ENCODE data around the gene CERS3.

The CERS3 gene

GRCh38 chr15:100531204-100531603 is 2.5 kb upstream of the CERS3 start:
- no peak for DNase-seq (ENCODE audit: low read depth in 2 of 2, low spot score in 1 of 2)

- no peak for DNase-seq (ENCODE audit: low read depth in 2 of 2, low spot score in 1 of 2)
Measured at GRCh38 chr15:100529556-100529955, 806 bp upstream of the CERS3 start.

- no peak for DNase-seq (ENCODE audit: low read depth in 2 of 2, low spot score in 1 of 2)
Measured at GRCh38 chr15:100526027-100526481, 2.7 kb downstream of the CERS3 start.

GRCh38 chr15:100525436-100525835 is 3.3 kb downstream of the CERS3 start:
- no peak for DNase-seq (ENCODE audit: low read depth in 2 of 2, low spot score in 1 of 2)

- no peak for DNase-seq (ENCODE audit: low read depth in 2 of 2, low spot score in 1 of 2)
Measured at GRCh38 chr15:100524326-100524725, 4.4 kb downstream of the CERS3 start.

- no peak for DNase-seq (ENCODE audit: low read depth in 2 of 2, low spot score in 1 of 2)
Measured at GRCh38 chr15:100521907-100522306, 6.8 kb downstream of the CERS3 start.

- no peak for DNase-seq (ENCODE audit: low read depth in 2 of 2, low spot score in 1 of 2)
Measured at GRCh38 chr15:100520132-100520921, 8.4 kb downstream of the CERS3 start.

- no peak for DNase-seq (ENCODE audit: low read depth in 2 of 2, low spot score in 1 of 2)
Measured at GRCh38 chr15:100517846-100518245, 10.9 kb downstream of the CERS3 start.

- no peak for DNase-seq (ENCODE audit: low read depth in 2 of 2, low spot score in 1 of 2)
Measured at GRCh38 chr15:100516643-100517512, 11.9 kb downstream of the CERS3 start.

GRCh38 chr15:100515758-100516157 is 13.0 kb downstream of the CERS3 start:
- no peak for DNase-seq (ENCODE audit: low read depth in 2 of 2, low spot score in 1 of 2)

- no peak for DNase-seq (ENCODE audit: low read depth in 2 of 2, low spot score in 1 of 2)
Measured at GRCh38 chr15:100508641-100509300, 20.0 kb downstream of the CERS3 start.

- no peak for DNase-seq (ENCODE audit: low read depth in 2 of 2, low spot score in 1 of 2)
Measured at GRCh38 chr15:100502651-100503050, 26.1 kb downstream of the CERS3 start.

GRCh38 chr15:100501117-100501516 is 27.6 kb downstream of the CERS3 start:
- no peak for DNase-seq (ENCODE audit: low read depth in 2 of 2, low spot score in 1 of 2)

- DNase-seq (ENCODE audit: low read depth in 2 of 2, low spot score in 1 of 2): no peak
Measured at GRCh38 chr15:100500226-100500990, 28.3 kb downstream of the CERS3 start.

GRCh38 chr15:100495861-100496260 is 32.9 kb downstream of the CERS3 start:
- no peak for DNase-seq (ENCODE audit: low read depth in 2 of 2, low spot score in 1 of 2)

GRCh38 chr15:100493213-100493612 is 35.5 kb downstream of the CERS3 start:
- no peak for DNase-seq (ENCODE audit: low read depth in 2 of 2, low spot score in 1 of 2)

GRCh38 chr15:100484443-100484842 is 44.3 kb downstream of the CERS3 start:
- DNase-seq (ENCODE audit: low read depth in 2 of 2, low spot score in 1 of 2): no peak

GRCh38 chr15:100483370-100483769 is 45.4 kb downstream of the CERS3 start:
- DNase-seq (ENCODE audit: low read depth in 2 of 2, low spot score in 1 of 2): no peak

- no peak for DNase-seq (ENCODE audit: low read depth in 2 of 2, low spot score in 1 of 2)
Measured at GRCh38 chr15:100476805-100477204, 51.9 kb downstream of the CERS3 start.

- DNase-seq (ENCODE audit: low read depth in 2 of 2, low spot score in 1 of 2): no peak
Measured at GRCh38 chr15:100472736-100473135, 56.0 kb downstream of the CERS3 start.

GRCh38 chr15:100471933-100472332 is 56.8 kb downstream of the CERS3 start:
- DNase-seq (ENCODE audit: low read depth in 2 of 2, low spot score in 1 of 2): no peak

All from stimulated activated CD8-positive, alpha-beta memory T cell treated with anti-CD3 and anti-CD28 coated beads, Interleukin-4, amount 100 ng/mL, for 4 hours (primary cell).